Testis (tissue), 2 donors: Measurements from ENCODE around the gene GLIS1.

Experiments used
- POLR2A ChIP-seq: fragments of 450-650 bp; IDR thresholded peaks from one replicate; pipeline ENCODE4 v1.6.1; 2017; ENCODE audit warnings: antibody characterized with exemption, mild to moderate bottlenecking, moderate library complexity
- TF ChIP-seq, protein P1 (sequence below), 3 experiments: fragments of 450-650 bp in 2 of 3; fragments of 200-600 bp in 1 of 3; sonication (generic) in 1 of 3; IDR thresholded peaks; one replicate each; pipeline ENCODE4 v1.5.1; 2016 to 2019; ENCODE audit warnings: antibody characterized with exemption in 3 of 3, mild to moderate bottlenecking in 2 of 3, moderate library complexity in 1 of 3

DNA sequence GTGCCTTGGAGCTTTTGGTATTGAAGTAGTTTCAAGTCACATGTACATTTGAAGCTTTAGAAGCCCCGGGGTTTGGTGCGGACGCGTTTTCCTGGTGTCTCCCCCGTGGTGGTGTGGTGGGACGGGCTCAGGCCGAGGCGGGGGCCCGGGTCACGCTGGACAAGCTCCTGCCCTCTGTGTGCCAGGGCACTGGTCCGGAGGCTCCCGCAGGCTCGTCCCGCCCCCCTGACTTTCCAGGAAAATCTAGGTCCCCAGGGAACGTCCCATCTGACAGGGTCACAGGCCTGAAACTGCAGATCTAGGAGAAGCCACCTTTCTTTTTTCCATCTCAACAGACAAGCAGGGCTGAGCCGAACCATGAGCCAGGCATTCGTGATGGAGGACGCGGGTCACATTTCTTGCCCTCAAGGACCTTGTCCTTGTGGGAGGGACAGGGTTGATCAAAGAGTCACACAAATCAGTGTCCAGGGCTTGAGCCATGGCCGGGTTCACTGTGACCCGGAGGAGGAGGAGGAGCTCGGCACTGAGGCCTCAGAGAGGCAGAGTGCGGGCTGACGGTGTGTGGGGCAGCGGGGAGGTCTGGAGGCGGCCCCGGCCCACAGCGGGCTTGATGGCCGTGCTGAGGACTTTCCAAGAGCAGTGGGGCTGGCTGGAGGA is 278.2 kb downstream of the GLIS1 start:
- TF ChIP-seq, protein P1, sequence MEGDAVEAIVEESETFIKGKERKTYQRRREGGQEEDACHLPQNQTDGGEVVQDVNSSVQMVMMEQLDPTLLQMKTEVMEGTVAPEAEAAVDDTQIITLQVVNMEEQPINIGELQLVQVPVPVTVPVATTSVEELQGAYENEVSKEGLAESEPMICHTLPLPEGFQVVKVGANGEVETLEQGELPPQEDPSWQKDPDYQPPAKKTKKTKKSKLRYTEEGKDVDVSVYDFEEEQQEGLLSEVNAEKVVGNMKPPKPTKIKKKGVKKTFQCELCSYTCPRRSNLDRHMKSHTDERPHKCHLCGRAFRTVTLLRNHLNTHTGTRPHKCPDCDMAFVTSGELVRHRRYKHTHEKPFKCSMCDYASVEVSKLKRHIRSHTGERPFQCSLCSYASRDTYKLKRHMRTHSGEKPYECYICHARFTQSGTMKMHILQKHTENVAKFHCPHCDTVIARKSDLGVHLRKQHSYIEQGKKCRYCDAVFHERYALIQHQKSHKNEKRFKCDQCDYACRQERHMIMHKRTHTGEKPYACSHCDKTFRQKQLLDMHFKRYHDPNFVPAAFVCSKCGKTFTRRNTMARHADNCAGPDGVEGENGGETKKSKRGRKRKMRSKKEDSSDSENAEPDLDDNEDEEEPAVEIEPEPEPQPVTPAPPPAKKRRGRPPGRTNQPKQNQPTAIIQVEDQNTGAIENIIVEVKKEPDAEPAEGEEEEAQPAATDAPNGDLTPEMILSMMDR (IDR thresholded peaks at IDR 0.05): no peak
- no peak for TF ChIP-seq POLR2A
